ENCODE measurements around the gene XYLT1. TPM values are rescaled to one million over a fixed set of nuclear protein-coding genes. Genes with fewer than 3 reads are reported as not detected.

Gene XYLT1
- total and polyA plus RNA-seq, 2 of the 8 experiments (the other 6 are each of a cell fraction or from before 2014, with no cell fraction given), result 6.6 to 25.4 TPM

- H3K9me3 ChIP-seq (ENCODE audit: insufficient read depth in 2 of 2, low read depth in 1 of 2, low read length in 1 of 2), result peaks cover 9 to 16% of the 10 kb centered on the region in 2 experiments
- H3K4ac ChIP-seq (replicated peaks; ENCODE audit: insufficient read length, low read depth, low read length), result no peak overlapping the region
- no peaks in the 10 kb centered on the region for H4K20me1 ChIP-seq (replicated peaks in 1 of 2; ENCODE audit: control insufficient read depth in 1 of 2, insufficient read depth in 2 of 2, low read length in 2 of 2)
- no peak overlapping the region for H3K14ac ChIP-seq (ENCODE audit: insufficient read length)
- H3K4me3 ChIP-seq (ENCODE audit: extremely low read depth in 1 of 4, insufficient read depth in 2 of 4, low read depth in 3 of 4, low read length in 4 of 4), result no peak overlapping the region
- H4K8ac ChIP-seq (ENCODE audit: extremely low read depth, insufficient read depth, low read length), result no peak overlapping the region
- no peak overlapping the region for H2BK15ac ChIP-seq (ENCODE audit: low read length)
- FAIRE-seq, result no peak
- DNase-seq (ENCODE audit: low read depth in 1 of 2, low spot score in 2 of 2), result no peak
- no peaks in the 10 kb centered on the region for H3K23me2 ChIP-seq (ENCODE audit: low read depth, low read length)
- no peaks in the 10 kb centered on the region for H3K79me1 ChIP-seq (ENCODE audit: low read depth, low read length)
- H4K91ac ChIP-seq (replicated peaks; ENCODE audit: insufficient read length, low read length), result no peak overlapping the region
- no peaks in the 10 kb centered on the region for H3K27me3 ChIP-seq (replicated peaks in 1 of 4; ENCODE audit: control insufficient read depth in 3 of 4, extremely low read depth in 1 of 4, insufficient read depth in 3 of 4, low read length in 3 of 4)
- no peaks in the 10 kb centered on the region for H3K36me3 ChIP-seq (ENCODE audit: control insufficient read depth in 2 of 4, insufficient read depth in 4 of 4, low read length in 3 of 4)
- no peaks in the 10 kb centered on the region for H3K4me1 ChIP-seq (replicated peaks in 1 of 4; ENCODE audit: control insufficient read depth in 3 of 4, insufficient read depth in 4 of 4, low read length in 3 of 4)
- H3K27ac ChIP-seq (ENCODE audit: low read depth, low read length), result no peak overlapping the region
- H3K18ac ChIP-seq (ENCODE audit: extremely low read depth, low read length), result no peak overlapping the region
- H2AFZ ChIP-seq (ENCODE audit: low read length), result no peak overlapping the region
- CTCF ChIA-PET (ENCODE audit: partially characterized antibody), result no interaction called here
- H3K56ac ChIP-seq (replicated peaks; ENCODE audit: insufficient read length, low read depth, low read length), result no peak overlapping the region
- H3K4me2 ChIP-seq (ENCODE audit: insufficient read depth in 1 of 2, low read depth in 2 of 2, low read length in 2 of 2), result no peak overlapping the region
- H2BK12ac ChIP-seq (ENCODE audit: low read depth, low read length), result no peak overlapping the region
- POLR2A ChIA-PET (ENCODE audit: partially characterized antibody), result no interaction called here
- H2BK20ac ChIP-seq (ENCODE audit: low read length), result no peak overlapping the region
- no peak overlapping the region for H3K9ac ChIP-seq (replicated peaks in 1 of 4; ENCODE audit: extremely low read depth in 1 of 4, low read depth in 3 of 4, low read length in 3 of 4)
- no peak overlapping the region for H3K23ac ChIP-seq (ENCODE audit: insufficient read length)
- WGBS, 2 experiments (ENCODE audit: extremely low coverage in 1 of 2, insufficient coverage in 1 of 2, insufficient read length in 1 of 2, insufficient replicate concordance in 2 of 2, low coverage in 1 of 2, low lambda C conversion rate in 2 of 2, missing lambda C conversion rate in 1 of 2), result 95% methylated on average over 3 of the region's 3 CpGs; no CpG with 5 or more reads in 1 of the 2 experiments
- H4K5ac ChIP-seq (ENCODE audit: insufficient read length, low read depth, low read length), result no peak overlapping the region
- H2BK5ac ChIP-seq (ENCODE audit: low read depth, low read length), result no peak overlapping the region
- H2AK5ac ChIP-seq (ENCODE audit: low read depth, low read length), result no peak overlapping the region
- H3K79me2 ChIP-seq (ENCODE audit: control insufficient read depth in 1 of 2, insufficient read depth in 2 of 2, low read length in 2 of 2), result no peaks in the 10 kb centered on the region
- H2BK120ac ChIP-seq (replicated peaks; ENCODE audit: low read depth, low read length), result no peak overlapping the region
- TF ChIP-seq CHD2 (IDR thresholded peaks at IDR 0.05; ENCODE audit: low read length), result no peak
- no peak for TF ChIP-seq BACH1 (IDR thresholded peaks at IDR 0.05; ENCODE audit: low read length)
- no peak for TF ChIP-seq BRCA1 (IDR thresholded peaks at IDR 0.05; ENCODE audit: low read depth, low read length)
- TF ChIP-seq ATF3 (IDR thresholded peaks at IDR 0.05; ENCODE audit: insufficient read depth, low read depth, low read length), result no peak
- no peak for TF ChIP-seq RBBP5 (IDR thresholded peaks at IDR 0.05; ENCODE audit: borderline replicate concordance, low read depth, low read length)
- TF ChIP-seq SIN3A (conservative IDR thresholded peaks at IDR 0.05 in 1 of 2, IDR thresholded peaks at IDR 0.05 in 1 of 2; ENCODE audit: low read depth in 1 of 2, low read length in 2 of 2), result no peak
- no peak for TF ChIP-seq CHD1 (IDR thresholded peaks at IDR 0.05; ENCODE audit: low read depth, low read length)
- no peak for TF ChIP-seq POU5F1 (IDR thresholded peaks at IDR 0.05; ENCODE audit: low read depth, low read length)
- no peak for TF ChIP-seq EZH2 (IDR thresholded peaks at IDR 0.05; ENCODE audit: low read depth, low read length, severe bottlenecking)
- TF ChIP-seq CBX5 (IDR thresholded peaks at IDR 0.05; ENCODE audit: low read depth, low read length), result no peak
- no peak for TF ChIP-seq RNF2 (IDR thresholded peaks at IDR 0.05; ENCODE audit: borderline replicate concordance, low read depth, low read length, missing control alignments, poor library complexity, severe bottlenecking)
- no peak for TF ChIP-seq USF2 (IDR thresholded peaks at IDR 0.05; ENCODE audit: low read length)
- TF ChIP-seq SIX5 (IDR thresholded peaks at IDR 0.05; ENCODE audit: low read depth, low read length), result no peak
These were observed 38.4 kb upstream of the XYLT1 start for GRCh38 chr16:17509194-17509593.

All from H1 (cell line).